Neural crest cell (in vitro differentiated cells): Measurements from ENCODE around the gene SND1. TPM values are rescaled to one million over a fixed set of nuclear protein-coding genes. Genes with fewer than 3 reads are reported as not detected.
A peak's percentile ranks its signal among the peaks of the same experiment; 100 is the strongest.

Experiments
- DNase-seq: peaks from one replicate; pipeline ENCODE4 v3.0.0; 2021; ENCODE audit warnings: low read depth, mixed read lengths, low spot score
- H3K27ac Mint-ChIP-seq: one replicate; pipeline ENCODE4 v1.8.0; 2021; ENCODE audit warnings: mild to moderate bottlenecking, mixed read lengths; ENCODE audit not compliant: unreplicated experiment
- H3K27me3 Mint-ChIP-seq: 2 replicates; pipeline ENCODE4 v1.8.0; 2021; ENCODE audit warnings: low read depth, mild to moderate bottlenecking, mixed read lengths
- H3K36me3 Mint-ChIP-seq: 2 replicates; pipeline ENCODE4 v1.8.0; 2021; ENCODE audit warnings: low read depth, mild to moderate bottlenecking, mixed read lengths
- H3K4me1 Mint-ChIP-seq: 2 replicates; pipeline ENCODE4 v1.8.0; 2021; ENCODE audit warnings: mixed read lengths
- H3K4me3 Mint-ChIP-seq: one replicate; pipeline ENCODE4 v1.8.0; 2021; ENCODE audit warnings: mild to moderate bottlenecking, mixed read lengths
- H3K9me3 Mint-ChIP-seq: 2 replicates; pipeline ENCODE4 v1.8.0; 2021; ENCODE audit warnings: mixed read lengths
- total RNA-seq: library from RNA; stranded (reverse); gene quantifications from 2 replicates; pipeline ENCODE4 v1.2.1, GENCODE V29; 2021
- TF ChIP-seq, protein P1 (sequence below): fragments of 200-600 bp; sonication (generic); conservative IDR thresholded peaks from 2 replicates; pipeline ENCODE4 v1.5.0; 2021; ENCODE audit warnings: antibody characterized with exemption, mild to moderate bottlenecking

The SND1 gene
- total RNA-seq, 1 donor from 2014 or later: 184 TPM

DNA sequence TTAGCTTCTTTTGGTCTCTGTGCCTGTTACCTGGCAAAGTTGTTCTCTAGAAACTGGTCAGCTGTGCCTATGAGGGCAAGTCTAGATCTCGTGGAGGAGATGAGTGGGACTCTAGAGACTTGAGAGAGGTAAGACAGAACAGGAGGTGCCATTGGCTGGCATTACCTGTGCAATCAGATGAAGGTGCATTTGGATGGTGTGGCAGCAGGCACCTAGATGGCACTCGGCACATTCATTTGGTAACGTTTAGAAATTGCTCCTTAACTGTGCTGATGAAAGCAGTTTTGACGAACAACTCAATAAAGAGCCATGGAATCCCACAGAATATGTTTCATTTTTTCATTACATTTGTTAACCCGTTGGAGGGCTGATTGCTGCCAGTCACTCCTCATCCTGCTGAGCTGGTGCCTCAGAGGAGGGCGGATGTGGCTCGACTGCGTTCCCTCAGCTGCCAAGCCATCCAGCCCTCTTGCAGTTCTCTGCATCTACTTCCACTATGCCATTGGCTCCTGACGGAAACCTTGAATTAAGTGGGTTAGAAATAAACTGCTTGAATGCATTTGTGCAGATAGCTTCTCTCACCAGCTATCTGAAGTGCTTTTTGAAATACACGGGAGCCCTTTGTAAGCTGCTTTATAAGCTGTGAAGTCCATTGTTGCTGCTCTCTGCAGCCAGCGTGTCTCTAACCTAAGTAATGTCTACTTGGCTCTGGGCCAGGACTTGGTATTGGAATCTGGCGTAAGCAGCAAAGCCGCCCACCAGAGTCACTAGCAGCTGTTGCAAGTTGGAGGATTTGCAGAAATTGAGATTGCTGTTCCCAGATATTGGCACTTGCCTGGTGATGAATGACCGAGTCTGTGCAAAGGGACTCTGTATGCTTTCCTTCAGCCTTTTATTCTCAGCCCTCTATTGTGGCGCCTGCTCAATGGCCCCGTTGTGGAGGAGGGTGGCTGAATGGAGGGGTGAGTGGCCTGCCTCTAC is 291.8 kb downstream of the SND1 start:
- H3K4me1 Mint-ChIP-seq: peaks cover 77% of the 10 kb centered on the region

DNA sequence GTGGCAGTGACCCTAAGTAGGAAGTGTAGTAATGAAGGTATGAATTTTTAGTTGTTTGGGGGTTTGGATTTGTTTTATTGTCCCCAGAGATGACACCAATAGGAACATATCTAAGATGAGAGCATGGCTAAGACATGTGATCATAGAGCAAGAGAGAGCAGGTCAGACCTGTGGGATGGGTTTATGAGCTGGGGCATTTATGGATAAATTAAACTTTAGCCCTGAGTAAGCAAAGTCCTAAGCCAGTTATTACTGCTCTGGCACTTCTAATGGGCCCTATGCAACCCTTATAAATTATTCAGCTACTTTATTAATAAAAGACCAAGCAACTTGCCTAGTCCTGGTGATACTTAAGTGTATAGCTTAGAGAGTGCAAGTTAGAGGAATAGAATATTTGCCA is 294.1 kb downstream of the SND1 start:
- Mint-ChIP-seq H3K9me3 (no peaks in the 10 kb centered on the region), H3K27me3 (no peaks in the 10 kb centered on the region), H3K36me3 (no peaks in the 10 kb centered on the region), H3K27ac (no peak overlapping the region), H3K4me3 (no peak overlapping the region), H3K4me1 (peaks cover 78% of the 10 kb centered on the region)
- DNase-seq: no peak
- TF ChIP-seq, protein P1, sequence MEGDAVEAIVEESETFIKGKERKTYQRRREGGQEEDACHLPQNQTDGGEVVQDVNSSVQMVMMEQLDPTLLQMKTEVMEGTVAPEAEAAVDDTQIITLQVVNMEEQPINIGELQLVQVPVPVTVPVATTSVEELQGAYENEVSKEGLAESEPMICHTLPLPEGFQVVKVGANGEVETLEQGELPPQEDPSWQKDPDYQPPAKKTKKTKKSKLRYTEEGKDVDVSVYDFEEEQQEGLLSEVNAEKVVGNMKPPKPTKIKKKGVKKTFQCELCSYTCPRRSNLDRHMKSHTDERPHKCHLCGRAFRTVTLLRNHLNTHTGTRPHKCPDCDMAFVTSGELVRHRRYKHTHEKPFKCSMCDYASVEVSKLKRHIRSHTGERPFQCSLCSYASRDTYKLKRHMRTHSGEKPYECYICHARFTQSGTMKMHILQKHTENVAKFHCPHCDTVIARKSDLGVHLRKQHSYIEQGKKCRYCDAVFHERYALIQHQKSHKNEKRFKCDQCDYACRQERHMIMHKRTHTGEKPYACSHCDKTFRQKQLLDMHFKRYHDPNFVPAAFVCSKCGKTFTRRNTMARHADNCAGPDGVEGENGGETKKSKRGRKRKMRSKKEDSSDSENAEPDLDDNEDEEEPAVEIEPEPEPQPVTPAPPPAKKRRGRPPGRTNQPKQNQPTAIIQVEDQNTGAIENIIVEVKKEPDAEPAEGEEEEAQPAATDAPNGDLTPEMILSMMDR: no peak

More for the DNA sequence above, 291.8 kb downstream of the SND1 start:
- H3K36me3 Mint-ChIP-seq: no peaks in the 10 kb centered on the region
- peak overlapping the region; percentile 38 for H3K4me3 Mint-ChIP-seq
- H3K27ac Mint-ChIP-seq: peak overlapping the region; percentile 92
- DNase-seq: peak; percentile 26
- H3K27me3 Mint-ChIP-seq: no peaks in the 10 kb centered on the region
- no peaks in the 10 kb centered on the region for H3K9me3 Mint-ChIP-seq
- TF ChIP-seq, protein P1: no peak

DNA sequence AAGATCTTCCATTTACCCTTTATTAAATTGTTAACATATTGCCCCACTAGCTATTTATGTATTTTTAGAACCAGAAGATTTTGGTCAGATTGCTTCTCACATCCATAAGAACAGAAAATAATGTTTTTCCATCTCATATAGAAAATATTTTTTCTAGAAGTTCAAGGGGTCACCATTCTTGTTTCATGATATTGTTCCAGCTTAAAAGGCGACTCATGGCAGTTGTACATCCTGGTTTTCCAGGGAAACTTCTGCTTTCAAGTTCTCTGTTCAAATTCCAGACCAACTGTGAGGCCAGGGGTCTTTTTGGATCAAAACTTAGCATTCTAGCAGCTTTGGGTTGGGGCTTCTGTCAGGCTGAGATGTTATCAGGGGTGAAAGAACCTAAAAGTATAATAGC is 294.9 kb downstream of the SND1 start:
- Mint-ChIP-seq H3K36me3 (no peaks in the 10 kb centered on the region), H3K27me3 (no peaks in the 10 kb centered on the region), H3K9me3 (no peaks in the 10 kb centered on the region), H3K4me3 (no peak overlapping the region), H3K4me1 (peaks cover 78% of the 10 kb centered on the region), H3K27ac (no peak overlapping the region)
- DNase-seq: no peak
- TF ChIP-seq, protein P1: no peak

DNA sequence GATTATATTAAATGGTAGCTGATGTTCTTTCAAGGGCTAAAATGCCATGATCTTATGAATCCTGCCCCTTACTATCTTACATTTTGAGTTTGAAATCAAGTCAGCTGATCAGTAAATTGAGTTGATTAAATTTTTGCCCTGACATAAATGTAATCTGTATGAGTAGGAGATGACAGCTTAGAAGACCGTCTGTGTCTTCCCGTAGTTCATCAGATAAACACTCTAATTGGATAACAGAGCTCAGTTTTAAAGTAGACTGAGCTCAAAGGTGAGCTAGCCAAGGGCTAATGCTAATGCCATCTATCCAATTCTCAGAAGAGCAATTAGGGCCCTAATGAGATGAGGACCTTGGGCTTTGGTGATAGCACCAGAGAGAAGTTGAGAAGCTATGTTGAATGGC is 296.3 kb downstream of the SND1 start:
- H3K4me1 Mint-ChIP-seq: peaks cover 71% of the 10 kb centered on the region
- no peak overlapping the region for H3K27ac Mint-ChIP-seq
- no peaks in the 10 kb centered on the region for H3K9me3 Mint-ChIP-seq
- no peaks in the 10 kb centered on the region for H3K27me3 Mint-ChIP-seq
- no peak for DNase-seq
- H3K4me3 Mint-ChIP-seq: no peak overlapping the region
- TF ChIP-seq, protein P1: no peak
- H3K36me3 Mint-ChIP-seq: peaks cover 1% of the 10 kb centered on the region

DNA sequence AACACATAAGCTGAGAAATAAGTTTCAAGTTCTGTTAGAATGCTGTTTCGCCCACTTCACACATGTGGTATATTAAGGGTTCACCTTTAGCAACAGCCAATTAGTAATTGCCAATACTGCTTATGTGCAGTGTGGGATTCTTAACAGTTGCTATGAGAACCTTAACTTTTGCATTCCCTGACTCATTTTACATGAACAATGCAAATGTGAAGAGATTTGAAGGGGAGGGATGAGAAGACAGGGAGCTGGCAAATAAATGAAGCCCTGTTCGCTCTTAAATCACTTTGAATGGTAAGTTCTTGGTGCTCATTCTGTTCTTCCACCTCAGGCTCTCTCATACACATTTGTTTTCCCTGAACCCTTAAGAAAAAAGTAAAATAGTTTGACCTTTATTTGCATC is 296.9 kb downstream of the SND1 start:
- no peak for DNase-seq
- Mint-ChIP-seq H3K36me3 (peaks cover 2% of the 10 kb centered on the region), H3K27ac (peak overlapping the region; percentile 32)

More for the DNA sequence above, 296.9 kb downstream of the SND1 start:
- H3K9me3 Mint-ChIP-seq: no peaks in the 10 kb centered on the region
- no peak overlapping the region for H3K4me3 Mint-ChIP-seq
- TF ChIP-seq, protein P1: no peak
- no peaks in the 10 kb centered on the region for H3K27me3 Mint-ChIP-seq
- H3K4me1 Mint-ChIP-seq: peaks cover 64% of the 10 kb centered on the region
